ENCODE results near the gene ACOT12.
"Not testable (repeated sequence)": the region's sequence is repeated elsewhere in the genome, so short reads cannot be mapped to it uniquely, and the experiment has no call there.

The ACOT12 gene

GRCh38 chr5:81344736-81345135, 49.2 kb downstream of the ACOT12 start:
- no peak for DNase-seq (ENCODE audit: low spot score)
- no peak for FAIRE-seq

GRCh38 chr5:81338213-81338612, 55.7 kb downstream of the ACOT12 start:
- not testable (repeated sequence) for FAIRE-seq

GRCh38 chr5:81337803-81338202, 56.1 kb downstream of the ACOT12 start:
- no peak for DNase-seq (ENCODE audit: low spot score)
- no peak for FAIRE-seq

More at GRCh38 chr5:81338213-81338612, 55.7 kb downstream of the ACOT12 start:
- DNase-seq (ENCODE audit: low spot score) = not testable (repeated sequence)

GRCh38 chr5:81336556-81336955, 57.4 kb downstream of the ACOT12 start:
- no peak for FAIRE-seq
- DNase-seq (ENCODE audit: low spot score) = no peak

GRCh38 chr5:81335946-81336345, 58.0 kb downstream of the ACOT12 start:
- no peak for DNase-seq (ENCODE audit: low spot score)
- FAIRE-seq = no peak

GRCh38 chr5:81334304-81335061, 59.5 kb downstream of the ACOT12 start:
- FAIRE-seq (no peak), DNase-seq (ENCODE audit: low spot score) (no peak)

- DNase-seq (ENCODE audit: low spot score) (no peak), FAIRE-seq (no peak)
Observed at GRCh38 chr5:81326554-81326953, 67.4 kb downstream of the ACOT12 start.

- FAIRE-seq (no peak), DNase-seq (ENCODE audit: low spot score) (no peak)
Observed at GRCh38 chr5:81317536-81317935, 76.4 kb downstream of the ACOT12 start.

- DNase-seq (ENCODE audit: low spot score) (no peak), FAIRE-seq (no peak)
Observed at GRCh38 chr5:81316571-81316970, 77.4 kb downstream of the ACOT12 start.

- no peak for DNase-seq (ENCODE audit: low spot score)
- no peak for FAIRE-seq
Observed at GRCh38 chr5:81315830-81316229, 78.1 kb downstream of the ACOT12 start.

- DNase-seq (ENCODE audit: low spot score) = no peak
- no peak for FAIRE-seq
Observed at GRCh38 chr5:81315336-81315735, 78.6 kb downstream of the ACOT12 start.

GRCh38 chr5:81314581-81314980, 79.4 kb downstream of the ACOT12 start:
- DNase-seq (ENCODE audit: low spot score) = no peak
- FAIRE-seq = no peak

- DNase-seq (ENCODE audit: low spot score) = no peak
- no peak for FAIRE-seq
Observed at GRCh38 chr5:81313686-81314085, 80.2 kb downstream of the ACOT12 start.

GRCh38 chr5:81313278-81313677, 80.7 kb downstream of the ACOT12 start:
- FAIRE-seq (no peak), DNase-seq (ENCODE audit: low spot score) (no peak)

GRCh38 chr5:81310402-81311063, 83.4 kb downstream of the ACOT12 start:
- FAIRE-seq (no peak), DNase-seq (ENCODE audit: low spot score) (no peak)

- no peak for DNase-seq (ENCODE audit: low spot score)
- FAIRE-seq = no peak
Observed at GRCh38 chr5:81308836-81309235, 85.1 kb downstream of the ACOT12 start.

- DNase-seq (ENCODE audit: low spot score) = no peak
Observed at GRCh38 chr5:81305785-81306184, 88.1 kb downstream of the ACOT12 start.

GRCh38 chr5:81303563-81303962, 90.4 kb downstream of the ACOT12 start:
- FAIRE-seq = no peak

More at GRCh38 chr5:81305785-81306184, 88.1 kb downstream of the ACOT12 start:
- no peak for FAIRE-seq

GRCh38 chr5:81302596-81302995, 91.3 kb downstream of the ACOT12 start:
- no peak for FAIRE-seq

More at GRCh38 chr5:81303563-81303962, 90.4 kb downstream of the ACOT12 start:
- no peak for DNase-seq (ENCODE audit: low spot score)

GRCh38 chr5:81301271-81302015, 92.5 kb downstream of the ACOT12 start, which contains the start of gene ZCCHC9:
ZCCHC9 (plus strand) TSS chr5:81301587; CDS start chr5:81304758, 3,171 bp downstream.
- no peak for FAIRE-seq

More at GRCh38 chr5:81302596-81302995, 91.3 kb downstream of the ACOT12 start:
- no peak for DNase-seq (ENCODE audit: low spot score)

GRCh38 chr5:81300921-81301270, 93.0 kb downstream of the ACOT12 start:
- FAIRE-seq (no peak), DNase-seq (ENCODE audit: low spot score) (no peak)

More at GRCh38 chr5:81301271-81302015, 92.5 kb downstream of the ACOT12 start, which contains the start of gene ZCCHC9:
- peak; percentile 69 for DNase-seq (ENCODE audit: low spot score)

GRCh38 chr5:81297531-81297930, 96.4 kb downstream of the ACOT12 start:
- FAIRE-seq = no peak
- no peak for DNase-seq (ENCODE audit: low spot score)

Data from RCC 7860 (cell line).